OCI-LY1 (cell line): ENCODE results near the gene INKA2.

Experiments
- EZH2 ChIP-seq: fragments of 200-600 bp; sonication (generic), shearing (Covaris generic); IDR thresholded peaks from 2 replicates; pipeline ENCODE4 v1.8.0; 2017; ENCODE audit warnings: borderline replicate concordance, mixed run types, mild to moderate bottlenecking, antibody characterized with exemption, low read length, moderate library complexity, mixed read lengths
- TF ChIP-seq, protein P1 (sequence below): fragments of 200-600 bp; sonication (generic), shearing (Covaris generic); IDR thresholded peaks from 2 replicates; pipeline ENCODE4 v1.5.1; 2017; ENCODE audit warnings: mild to moderate bottlenecking, antibody characterized with exemption, low read length, moderate library complexity, mixed read lengths

DNA sequence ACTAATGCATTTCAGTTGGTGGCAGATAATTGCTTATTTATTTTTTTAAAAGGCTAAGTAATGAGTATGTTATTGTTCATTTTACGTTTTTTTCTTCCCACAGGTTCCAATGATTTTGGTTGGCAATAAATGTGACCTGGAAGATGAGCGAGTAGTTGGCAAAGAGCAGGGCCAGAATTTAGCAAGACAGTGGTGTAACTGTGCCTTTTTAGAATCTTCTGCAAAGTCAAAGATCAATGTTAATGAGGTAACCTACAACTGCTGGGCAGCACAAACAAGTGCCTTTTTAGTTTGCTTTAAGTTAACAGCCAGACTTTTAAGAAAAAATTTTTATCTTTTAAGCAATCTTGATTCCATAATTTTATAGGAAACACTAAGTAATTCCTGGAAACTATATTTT lies 35.0 kb downstream of the INKA2 start:
- TF ChIP-seq, protein P1, sequence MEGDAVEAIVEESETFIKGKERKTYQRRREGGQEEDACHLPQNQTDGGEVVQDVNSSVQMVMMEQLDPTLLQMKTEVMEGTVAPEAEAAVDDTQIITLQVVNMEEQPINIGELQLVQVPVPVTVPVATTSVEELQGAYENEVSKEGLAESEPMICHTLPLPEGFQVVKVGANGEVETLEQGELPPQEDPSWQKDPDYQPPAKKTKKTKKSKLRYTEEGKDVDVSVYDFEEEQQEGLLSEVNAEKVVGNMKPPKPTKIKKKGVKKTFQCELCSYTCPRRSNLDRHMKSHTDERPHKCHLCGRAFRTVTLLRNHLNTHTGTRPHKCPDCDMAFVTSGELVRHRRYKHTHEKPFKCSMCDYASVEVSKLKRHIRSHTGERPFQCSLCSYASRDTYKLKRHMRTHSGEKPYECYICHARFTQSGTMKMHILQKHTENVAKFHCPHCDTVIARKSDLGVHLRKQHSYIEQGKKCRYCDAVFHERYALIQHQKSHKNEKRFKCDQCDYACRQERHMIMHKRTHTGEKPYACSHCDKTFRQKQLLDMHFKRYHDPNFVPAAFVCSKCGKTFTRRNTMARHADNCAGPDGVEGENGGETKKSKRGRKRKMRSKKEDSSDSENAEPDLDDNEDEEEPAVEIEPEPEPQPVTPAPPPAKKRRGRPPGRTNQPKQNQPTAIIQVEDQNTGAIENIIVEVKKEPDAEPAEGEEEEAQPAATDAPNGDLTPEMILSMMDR: no peak
- TF ChIP-seq EZH2: no peak
